B cell (primary cell): ENCODE results near the gene MPP2. TPM values are rescaled to one million over a fixed set of nuclear protein-coding genes. Genes with fewer than 3 reads are reported as not detected.

Source experiments
- ATAC-seq: fragments of 200-7000 bp; cut with Tn5 transposase; one replicate; pipeline ENCODE4 v1.10.0; 2021; ENCODE audit warnings: low read depth, mild to moderate bottlenecking, moderate number of reproducible peaks, moderate library complexity
- CTCF ChIA-PET: fragments of 350-600 bp; sonication (Branson Sonifier 250); formaldehyde crosslinking; loops from one replicate; lab custom pipeline; 2021; ENCODE audit warnings: antibody characterized with exemption, inconsistent platforms; lab: Charles Lee
- POLR2A ChIA-PET: fragments of 350-600 bp; sonication (Branson Sonifier 250); formaldehyde crosslinking; loops from one replicate; lab custom pipeline; 2021; ENCODE audit warnings: antibody characterized with exemption; lab: Charles Lee
- DNase-seq: peaks from one replicate; pipeline ENCODE4 v3.0.0; 2013
- H2AFZ ChIP-seq: 2 replicates; pipeline ENCODE4 v1.6.1; 2012; ENCODE audit warnings: mild to moderate bottlenecking, low read depth, low read length; ENCODE audit not compliant: insufficient read depth, poor library complexity, severe bottlenecking
- H3K27ac ChIP-seq, 2 donors: 1 replicate in 1 of 2; 2 replicates in 1 of 2; pipeline ENCODE4 v1.5.1; 2012 to 2013; ENCODE audit warnings: low read length in 2 of 2, mild to moderate bottlenecking in 2 of 2, moderate library complexity in 1 of 2
- H3K27me3 ChIP-seq, 4 experiments: fragments of 200-600 bp in 1 of 4; sonication (generic) in 1 of 4; replicated peaks in 1 of 4; 1 replicate in 2 of 4; 2 replicates in 2 of 4; pipeline versions ENCODE4 v1.6.1 to v1.7.0; 2013 to 2016; ENCODE audit warnings: low read length in 3 of 4, mild to moderate bottlenecking in 2 of 4, mixed read lengths in 1 of 4, moderate library complexity in 1 of 4; ENCODE audit not compliant: insufficient read depth in 4 of 4, control insufficient read depth in 3 of 4; ENCODE audit errors: control extremely low read depth in 1 of 4
- H3K36me3 ChIP-seq, 2 experiments: replicated peaks in 1 of 2; 1 replicate in 1 of 2; 2 replicates in 1 of 2; pipeline versions ENCODE4 v1.6.1 to v1.7.1; 2013; ENCODE audit warnings: low read length in 1 of 2; ENCODE audit not compliant: insufficient read depth in 2 of 2, control insufficient read depth in 1 of 2; ENCODE audit errors: control extremely low read depth in 1 of 2, extremely low read depth in 1 of 2
- H3K4me1 ChIP-seq, 2 donors: fragments of 200-600 bp in 1 of 2; sonication (generic) in 1 of 2; 1 replicate in 1 of 2; 2 replicates in 1 of 2; pipeline versions ENCODE4 v1.5.1 to v1.6.1; 2013 to 2017; ENCODE audit warnings: low read length in 2 of 2; ENCODE audit not compliant: control insufficient read depth in 2 of 2, insufficient read depth in 2 of 2
- H3K4me2 ChIP-seq: replicated peaks from 2 replicates; pipeline ENCODE3; 2012; ENCODE audit warnings: mild to moderate bottlenecking, low read depth, low read length; ENCODE audit not compliant: poor library complexity, severe bottlenecking
- H3K4me3 ChIP-seq, 5 experiments: fragments of 200-600 bp in 1 of 5; sonication (generic) in 1 of 5; 1 replicate in 3 of 5; 2 replicates in 2 of 5; pipeline versions ENCODE4 v1.5.1 to v1.7.0; 2011 to 2016; ENCODE audit warnings: low read length in 4 of 5, mild to moderate bottlenecking in 4 of 5, low read depth in 2 of 5, control low read depth in 1 of 5, moderate library complexity in 1 of 5; ENCODE audit not compliant: insufficient read depth in 1 of 5; ENCODE audit errors: control extremely low read depth in 1 of 5, extremely low read depth in 1 of 5
- H3K79me2 ChIP-seq: fragments of 200-600 bp; sonication (generic); one replicate; pipeline ENCODE4 v1.6.0; 2016; ENCODE audit warnings: low read length; ENCODE audit not compliant: control insufficient read depth, insufficient read depth
- H3K9ac ChIP-seq: fragments of 200-600 bp; sonication (generic); 2 replicates; pipeline ENCODE4 v1.6.1; 2017; ENCODE audit warnings: mild to moderate bottlenecking, low read length, moderate library complexity
- H3K9me3 ChIP-seq, 3 donors: one replicate each; pipeline versions ENCODE4 v1.6.1 to v1.7.1; 2013; ENCODE audit warnings: low read length in 2 of 3; ENCODE audit not compliant: control insufficient read depth in 2 of 3, insufficient read depth in 1 of 3; ENCODE audit errors: control extremely low read depth in 1 of 3
- H4K20me1 ChIP-seq: 2 replicates; pipeline ENCODE4 v1.6.0; 2012; ENCODE audit warnings: mild to moderate bottlenecking, low read length; ENCODE audit not compliant: insufficient read depth, control insufficient read depth, poor library complexity, severe bottlenecking
- H3K27ac Mint-ChIP-seq: one replicate; pipeline ENCODE4 v1.8.0; 2021; ENCODE audit warnings: mixed read lengths
- H3K27me3 Mint-ChIP-seq: one replicate; pipeline ENCODE4 v1.8.0; 2021; ENCODE audit warnings: mixed read lengths
- H3K4me1 Mint-ChIP-seq: one replicate; pipeline ENCODE4 v1.8.0; 2021; ENCODE audit warnings: mixed read lengths
- H3K4me3 Mint-ChIP-seq: one replicate; pipeline ENCODE4 v1.8.0; 2021; ENCODE audit warnings: mixed read lengths
- H3K9me3 Mint-ChIP-seq: one replicate; pipeline ENCODE4 v1.8.0; 2022; ENCODE audit warnings: mixed read lengths; ENCODE audit not compliant: insufficient read depth
- CTCF ChIP-seq: fragments of 200-600 bp; IDR thresholded peaks from one replicate; pipeline ENCODE4 v1.8.0; 2022; ENCODE audit warnings: antibody characterized with exemption, mild to moderate bottlenecking
- EZH2 ChIP-seq: IDR thresholded peaks from 2 replicates; pipeline ENCODE4 v1.6.1; 2012; ENCODE audit warnings: borderline replicate concordance, low read depth, mild to moderate bottlenecking, moderate library complexity, low read length; ENCODE audit not compliant: insufficient read depth, poor library complexity, severe bottlenecking
- WGBS: methylation state at CpG from one replicate; pipeline ENCODE4 v1.1.5; 2013; ENCODE audit warnings: missing lambda C conversion rate; ENCODE audit not compliant: insufficient coverage; 5-methylcytosine and 5-hydroxymethylcytosine counted together
- intact Hi-C: fragments of 100-400 bp; cut with micrococcal nuclease; formaldehyde crosslinking; loops from one replicate; pipeline ENCODE4 v1.10.0; 2022
- polyA plus RNA-seq: library from polyadenylated mRNA; depleted of rRNA; stranded (reverse); fragments of >200 nt; gene quantifications from 2 replicates; pipeline ENCODE4 v1.2.3, GENCODE V29; 2012
- total RNA-seq, 2 donors: library from RNA; stranded (reverse); fragments of 120-200 nt in 1 of 2; gene quantifications; 1 replicate in 1 of 2; 2 replicates in 1 of 2; pipeline versions ENCODE4 v1.2.3 to v1.2.4, GENCODE V29; 2013 to 2022

MPP2 gene
- total and polyA plus RNA-seq, 2 donors (not counting 1 experiment from before 2014, with no cell fraction given): 0.15 TPM; not detected in 1

GRCh38 chr17:43846221-43846712 lies 61.1 kb downstream of the MPP2 start:
- no peak overlapping the region for H2AFZ ChIP-seq
- H3K36me3 ChIP-seq: no peaks in the 10 kb centered on the region
- intact Hi-C loops: no loop called here
- no peaks in the 10 kb centered on the region for H3K4me1 Mint-ChIP-seq
- no peak overlapping the region for H3K4me3 ChIP-seq
- H3K79me2 ChIP-seq: no peaks in the 10 kb centered on the region
- H3K9me3 ChIP-seq: no peaks in the 10 kb centered on the region
- DNase-seq: peak; percentile 71
- H3K9me3 Mint-ChIP-seq: no peaks in the 10 kb centered on the region
- H3K4me1 ChIP-seq: no peaks in the 10 kb centered on the region
- 5% methylated on average over 10 of the region's 13 CpGs for WGBS
- H3K9ac ChIP-seq: no peak overlapping the region
- no peaks in the 10 kb centered on the region for H4K20me1 ChIP-seq
- ChIA-PET CTCF (interaction anchor here (0.6 to 2.5 kb wide), 18 partner anchors 8 to 994 kb away, joined by 3 to 22 read pairs (median 4); no protein-coding TSS in a partner anchor), POLR2A (interaction anchor here (0.6 kb wide), 1 partner anchor 1122 kb away, joined by 6 read pairs; the partner anchor contains the start of gene C1QL1)
- peaks cover 28% of the 10 kb centered on the region for H3K27me3 Mint-ChIP-seq
- no peak overlapping the region for H3K27ac Mint-ChIP-seq
- no peak overlapping the region for H3K4me3 Mint-ChIP-seq
- TF ChIP-seq CTCF (peak; percentile 95), EZH2 (no peak)
- H3K4me2 ChIP-seq: no peak overlapping the region
- no peak overlapping the region for H3K27ac ChIP-seq
- ATAC-seq: peak; percentile 98
- peaks cover 0 to 8% (median 0%) of the 10 kb centered on the region in 4 experiments for H3K27me3 ChIP-seq

GRCh38 chr17:43845766-43846165 lies 61.6 kb downstream of the MPP2 start:
- no peaks in the 10 kb centered on the region for H3K36me3 ChIP-seq
- no peak overlapping the region for H3K4me3 ChIP-seq
- H3K27me3 ChIP-seq: peaks cover 0 to 8% (median 0%) of the 10 kb centered on the region in 4 experiments
- DNase-seq (no peak), ATAC-seq (no peak)
- H4K20me1 ChIP-seq: no peaks in the 10 kb centered on the region
- no peaks in the 10 kb centered on the region for H3K79me2 ChIP-seq
- POLR2A ChIA-PET: interaction anchor here (0.6 kb wide), 1 partner anchor 1122 kb away, joined by 6 read pairs; the partner anchor contains the start of gene C1QL1
- Mint-ChIP-seq H3K4me3 (no peak overlapping the region), H3K27me3 (peaks cover 28% of the 10 kb centered on the region), H3K9me3 (no peaks in the 10 kb centered on the region), H3K4me1 (no peaks in the 10 kb centered on the region), H3K27ac (no peak overlapping the region)
- no peaks in the 10 kb centered on the region for H3K4me1 ChIP-seq
- H2AFZ ChIP-seq: no peak overlapping the region
- CTCF ChIA-PET: interaction anchor here (0.6 to 2.5 kb wide), 15 partner anchors 7 to 995 kb away, joined by 3 to 22 read pairs (median 5); no protein-coding TSS in a partner anchor
- H3K4me2 ChIP-seq: no peak overlapping the region
- TF ChIP-seq EZH2: no peak
- no peak for TF ChIP-seq CTCF
- no peak overlapping the region for H3K9ac ChIP-seq
- no peak overlapping the region for H3K27ac ChIP-seq
- intact Hi-C loops: no loop called here
- H3K9me3 ChIP-seq: no peaks in the 10 kb centered on the region
- no CpG with 5 or more reads among the region's 4 CpGs for WGBS
